ENCODE results near the gene ACO1. TPM values are rescaled to one million over a fixed set of nuclear protein-coding genes. Genes with fewer than 3 reads are reported as not detected.

The ACO1 gene
- polyA plus RNA-seq, 1 donor from 2014 or later = 16.5 TPM

- no peak for TF ChIP-seq EP300 (conservative IDR thresholded peaks at IDR 0.05; ENCODE audit: poor library complexity, severe bottlenecking)
- no peak for TF ChIP-seq SMC3 (conservative IDR thresholded peaks at IDR 0.05; ENCODE audit: poor library complexity)
- Histone ChIP-seq H3K27me3 (ENCODE audit: insufficient read depth, low read depth, low read length) (no peaks in the 10 kb centered on the region), H3F3A (ENCODE audit: insufficient read depth, low read length, poor library complexity, severe bottlenecking) (no peaks in the 10 kb centered on the region), H2AFZ (ENCODE audit: low read depth, low read length) (no peak overlapping the region), H3K9me3 (ENCODE audit: low read length) (no peaks in the 10 kb centered on the region), H3K27ac (ENCODE audit: low read length) (no peak overlapping the region), H3K4me2 (ENCODE audit: low read length) (no peak overlapping the region), H4K20me1 (ENCODE audit: insufficient read depth) (no peaks in the 10 kb centered on the region), H3K79me2 (replicated peaks; ENCODE audit: insufficient read depth, low read length) (no peaks in the 10 kb centered on the region), H3K4me3 (ENCODE audit: low read length) (no peak overlapping the region), H3K9ac (ENCODE audit: low read length) (no peak overlapping the region), H3K36me3 (ENCODE audit: insufficient read depth, low read length) (peaks cover 9% of the 10 kb centered on the region), H3K9me2 (ENCODE audit: insufficient read depth, low read length) (no peaks in the 10 kb centered on the region)
These were observed 38.9 kb downstream of the ACO1 start for GRCh38 chr9:32423371-32423770.

GRCh38 chr9:32424616-32425015 lies 40.2 kb downstream of the ACO1 start:
- Histone ChIP-seq H3K79me2 (replicated peaks; ENCODE audit: insufficient read depth, low read length) (no peaks in the 10 kb centered on the region), H3K9me3 (ENCODE audit: low read length) (no peaks in the 10 kb centered on the region), H3K4me2 (ENCODE audit: low read length) (no peak overlapping the region), H4K20me1 (ENCODE audit: insufficient read depth) (no peaks in the 10 kb centered on the region), H3K9ac (ENCODE audit: low read length) (no peak overlapping the region), H3K4me3 (ENCODE audit: low read length) (no peak overlapping the region), H3K27me3 (ENCODE audit: insufficient read depth, low read depth, low read length) (no peaks in the 10 kb centered on the region), H2AFZ (ENCODE audit: low read depth, low read length) (no peak overlapping the region), H3K36me3 (ENCODE audit: insufficient read depth, low read length) (peaks cover 9% of the 10 kb centered on the region), H3F3A (ENCODE audit: insufficient read depth, low read length, poor library complexity, severe bottlenecking) (no peaks in the 10 kb centered on the region), H3K27ac (ENCODE audit: low read length) (no peak overlapping the region), H3K9me2 (ENCODE audit: insufficient read depth, low read length) (no peaks in the 10 kb centered on the region)
- no peak for TF ChIP-seq RAD21 (conservative IDR thresholded peaks at IDR 0.05)
- TF ChIP-seq EZH2 (IDR thresholded peaks at IDR 0.05; ENCODE audit: borderline replicate concordance, insufficient read depth, low read length, poor library complexity, severe bottlenecking) = no peak
- no peak for TF ChIP-seq REST (IDR thresholded peaks at IDR 0.05; ENCODE audit: borderline replicate concordance)
- TF ChIP-seq CTCF (IDR thresholded peaks at IDR 0.05; ENCODE audit: poor library complexity, severe bottlenecking) = no peak
- TF ChIP-seq SMC3 (conservative IDR thresholded peaks at IDR 0.05; ENCODE audit: poor library complexity) = no peak
- TF ChIP-seq MXI1 (conservative IDR thresholded peaks at IDR 0.05; ENCODE audit: poor library complexity, severe bottlenecking) = no peak
- TF ChIP-seq TAF1 (IDR thresholded peaks at IDR 0.05; ENCODE audit: low read depth) = no peak
- no peak for TF ChIP-seq EP300 (conservative IDR thresholded peaks at IDR 0.05; ENCODE audit: poor library complexity, severe bottlenecking)
- no peak for TF ChIP-seq POLR2AphosphoS5 (IDR thresholded peaks at IDR 0.05)

Data from neural cell (in vitro differentiated cells).